Spleen (tissue), 11 donors: ENCODE results near the gene TMEM256. TPM values are rescaled to one million over a fixed set of nuclear protein-coding genes. Genes with fewer than 3 reads are reported as not detected.
A peak's percentile ranks its signal among the peaks of the same experiment; 100 is the strongest.

Experiments used
- DNase-seq: peaks from one replicate; pipeline ENCODE4 v3.0.0-alpha.2; 2020
- H3K27ac ChIP-seq, 8 donors: fragments of 200-600 bp; sonication (generic) in 7 of 8; 1 replicate in 4 of 8; 2 replicates in 4 of 8; pipeline versions ENCODE4 v1.5.0 to v1.8.0; 2016 to 2021; ENCODE audit warnings: inconsistent platforms in 4 of 8, mild to moderate bottlenecking in 4 of 8, moderate library complexity in 1 of 8
- H3K27me3 ChIP-seq, 7 donors: fragments of 200-600 bp; sonication (generic) in 6 of 7; replicated peaks in 1 of 7; 1 replicate in 4 of 7; 2 replicates in 3 of 7; pipeline versions ENCODE4 v1.5.0 to v1.8.0; 2016 to 2021; ENCODE audit warnings: inconsistent platforms in 3 of 7, mild to moderate bottlenecking in 1 of 7
- H3K36me3 ChIP-seq, 6 donors: fragments of 200-600 bp; sonication (generic) in 5 of 6; 1 replicate in 4 of 6; 2 replicates in 2 of 6; pipeline versions ENCODE4 v1.5.0 to v1.8.0; 2016 to 2021; ENCODE audit warnings: inconsistent platforms in 2 of 6
- H3K4me1 ChIP-seq, 6 donors: fragments of 200-600 bp; sonication (generic) in 5 of 6; 1 replicate in 3 of 6; 2 replicates in 3 of 6; pipeline versions ENCODE4 v1.5.0 to v1.8.0; 2016 to 2021; ENCODE audit warnings: inconsistent platforms in 3 of 6
- H3K4me3 ChIP-seq, 8 donors: fragments of 200-600 bp; sonication (generic) in 7 of 8; 1 replicate in 4 of 8; 2 replicates in 4 of 8; pipeline versions ENCODE4 v1.5.0 to v1.8.0; 2016 to 2021; ENCODE audit warnings: inconsistent platforms in 4 of 8, mild to moderate bottlenecking in 4 of 8, moderate library complexity in 2 of 8
- H3K9me3 ChIP-seq, 8 donors: fragments of 200-600 bp; sonication (generic) in 7 of 8; 1 replicate in 4 of 8; 2 replicates in 4 of 8; pipeline versions ENCODE4 v1.5.0 to v1.8.0; 2016 to 2021; ENCODE audit warnings: inconsistent platforms in 4 of 8
- POLR2A ChIP-seq, 3 donors: fragments of 450-650 bp; IDR thresholded peaks; one replicate each; pipeline ENCODE4 v1.5.1; 2017; ENCODE audit warnings: antibody characterized with exemption in 3 of 3, mild to moderate bottlenecking in 1 of 3
- POLR2AphosphoS5 ChIP-seq, 3 donors: sonication (generic); formaldehyde crosslinking; IDR thresholded peaks; one replicate each; pipeline ENCODE4 v1.5.1; 2017; ENCODE audit warnings: antibody characterized with exemption in 3 of 3
- WGBS, 5 donors: extraction: QIAGEN DNeasy Blood & Tissue Kit in 3 of 5; methylation state at CpG; one replicate each; pipeline versions ENCODE4 v1.1.5 to v1.1.7; 2013 to 2018; 5-methylcytosine and 5-hydroxymethylcytosine counted together
- intact Hi-C: fragments of 100-400 bp; cut with DNase I; formaldehyde crosslinking; loops from one replicate; pipeline ENCODE4 v1.15.0; 2023; ENCODE audit warnings: low total_unique reads
- polyA plus RNA-seq, 3 donors: library from polyadenylated mRNA; stranded (reverse); fragments of 200-250 nt; gene quantifications; one replicate each; pipeline ENCODE4 v1.2.1, GENCODE V29; 2013
- total RNA-seq, 7 donors: library from RNA; depleted of rRNA in 3 of 7; stranded (reverse); fragments of >200 nt in 3 of 7; fragmentation: NEBNext Ultra II Directional in 4 of 7; extraction: Animal tissue kit (Norgen Biotek cat#: 25700) in 4 of 7; gene quantifications; one replicate each; pipeline versions ENCODE4 v1.1.0 to v1.2.1, GENCODE V29; 2016 to 2021
- TF ChIP-seq, protein P1 (sequence below), 11 experiments: fragments of 200-600 bp in 7 of 11; fragments of 450-650 bp in 4 of 11; sonication (generic) in 4 of 11; IDR thresholded peaks in 8 of 11; conservative IDR thresholded peaks in 3 of 11; 1 replicate in 7 of 11; 2 replicates in 4 of 11; pipeline versions ENCODE4 v1.4.0 to v1.8.0; 2016 to 2021; ENCODE audit warnings: antibody characterized with exemption in 11 of 11, inconsistent platforms in 4 of 11, mild to moderate bottlenecking in 1 of 11
- donor health status: healthy with polysubstance abuse.
- donor health status: DM: no; HTN: no; CAD: no; lungs with moderate emphysema.
- donor health status: DM: no; HTN: no; CAD: no.
- donor health status: Bipolar disorder and iron deficiency.
- donor health status: healthy.
- donor health status: DM: no; HTN: no; CAD: no.
- donor health status: DM: yes; HTN: yes; CAD: no.

The TMEM256 gene
- total and polyA plus RNA-seq, 10 donors: 39.1 to 193 (median 54.3) TPM

DNA sequence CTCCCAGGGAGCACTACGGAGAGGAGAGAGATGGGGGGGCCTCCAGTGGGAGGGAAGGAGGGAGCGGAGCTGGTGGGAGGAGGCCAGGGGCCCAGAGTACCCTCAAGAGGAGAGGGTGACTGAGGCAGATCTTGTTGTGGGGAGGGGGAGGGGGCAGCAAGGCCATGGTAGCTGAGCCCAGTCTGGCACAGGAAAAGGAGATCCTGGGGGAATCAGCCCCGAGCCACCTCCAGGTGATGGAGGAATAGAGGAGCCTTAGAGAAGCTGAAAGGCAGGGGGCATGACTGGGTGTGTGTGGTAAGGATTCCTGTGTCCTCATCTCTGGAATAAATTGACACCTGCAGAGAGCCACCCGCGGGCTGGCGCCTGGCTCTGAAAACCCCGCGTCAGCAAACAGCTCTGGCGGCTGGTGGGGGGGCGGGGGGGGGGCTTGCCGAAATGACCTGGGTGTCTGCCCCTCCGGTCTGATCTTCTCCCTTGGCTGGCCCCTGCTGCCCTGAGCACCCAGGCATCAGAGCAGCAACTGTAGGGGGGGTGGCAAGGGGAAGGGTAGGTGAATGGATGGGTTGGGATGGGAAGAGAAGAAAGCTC, 2.4 kb upstream of the TMEM256 start:
- H3K36me3 ChIP-seq: no peaks in the 10 kb centered on the region
- intact Hi-C loops: no loop called here
- H3K27me3 ChIP-seq: peaks cover 0 to 30% (median 7%) of the 10 kb centered on the region in 7 donors
- no peak for DNase-seq
- H3K4me3 ChIP-seq: no peak overlapping the region
- H3K9me3 ChIP-seq: no peaks in the 10 kb centered on the region
- TF ChIP-seq, protein P1, sequence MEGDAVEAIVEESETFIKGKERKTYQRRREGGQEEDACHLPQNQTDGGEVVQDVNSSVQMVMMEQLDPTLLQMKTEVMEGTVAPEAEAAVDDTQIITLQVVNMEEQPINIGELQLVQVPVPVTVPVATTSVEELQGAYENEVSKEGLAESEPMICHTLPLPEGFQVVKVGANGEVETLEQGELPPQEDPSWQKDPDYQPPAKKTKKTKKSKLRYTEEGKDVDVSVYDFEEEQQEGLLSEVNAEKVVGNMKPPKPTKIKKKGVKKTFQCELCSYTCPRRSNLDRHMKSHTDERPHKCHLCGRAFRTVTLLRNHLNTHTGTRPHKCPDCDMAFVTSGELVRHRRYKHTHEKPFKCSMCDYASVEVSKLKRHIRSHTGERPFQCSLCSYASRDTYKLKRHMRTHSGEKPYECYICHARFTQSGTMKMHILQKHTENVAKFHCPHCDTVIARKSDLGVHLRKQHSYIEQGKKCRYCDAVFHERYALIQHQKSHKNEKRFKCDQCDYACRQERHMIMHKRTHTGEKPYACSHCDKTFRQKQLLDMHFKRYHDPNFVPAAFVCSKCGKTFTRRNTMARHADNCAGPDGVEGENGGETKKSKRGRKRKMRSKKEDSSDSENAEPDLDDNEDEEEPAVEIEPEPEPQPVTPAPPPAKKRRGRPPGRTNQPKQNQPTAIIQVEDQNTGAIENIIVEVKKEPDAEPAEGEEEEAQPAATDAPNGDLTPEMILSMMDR (IDR thresholded peaks at IDR 0.05 in 8 of 11, conservative IDR thresholded peaks at IDR 0.05 in 3 of 11): no peak
- TF ChIP-seq POLR2AphosphoS5 (IDR thresholded peaks at IDR 0.05): no peak
- no peak for TF ChIP-seq POLR2A (IDR thresholded peaks at IDR 0.05)
- 67 to 77% (median 72%) methylated on average over 12 of the region's 12 CpGs for WGBS, 5 donors
- peaks cover 8 to 43% (median 26%) of the 10 kb centered on the region in 6 donors for H3K4me1 ChIP-seq
- H3K27ac ChIP-seq: no peak overlapping the region

GRCh38 chr17:7405350-7406234, 1.7 kb upstream of the TMEM256 start:
- no peaks in the 10 kb centered on the region for H3K9me3 ChIP-seq
- intact Hi-C loops: no loop called here
- peak overlapping the region in 7 of 8 donors; percentile 72 to 91 (median 86) for H3K27ac ChIP-seq
- DNase-seq: no peak
- TF ChIP-seq POLR2A (IDR thresholded peaks at IDR 0.05) (no peak), POLR2AphosphoS5 (IDR thresholded peaks at IDR 0.05) (no peak)
- TF ChIP-seq, protein P1 (IDR thresholded peaks at IDR 0.05 in 8 of 11, conservative IDR thresholded peaks at IDR 0.05 in 3 of 11): no peak
- H3K4me3 ChIP-seq: peak overlapping the region; percentile 46 to 90 (median 64)
- peaks cover 0 to 30% (median 7%) of the 10 kb centered on the region in 7 donors for H3K27me3 ChIP-seq
- H3K4me1 ChIP-seq: peaks cover 8 to 43% (median 26%) of the 10 kb centered on the region in 6 donors
- H3K36me3 ChIP-seq: no peaks in the 10 kb centered on the region
- WGBS, 5 donors: 20 to 32% (median 21%) methylated on average over 23 to 38 of the region's 38 CpGs

DNA sequence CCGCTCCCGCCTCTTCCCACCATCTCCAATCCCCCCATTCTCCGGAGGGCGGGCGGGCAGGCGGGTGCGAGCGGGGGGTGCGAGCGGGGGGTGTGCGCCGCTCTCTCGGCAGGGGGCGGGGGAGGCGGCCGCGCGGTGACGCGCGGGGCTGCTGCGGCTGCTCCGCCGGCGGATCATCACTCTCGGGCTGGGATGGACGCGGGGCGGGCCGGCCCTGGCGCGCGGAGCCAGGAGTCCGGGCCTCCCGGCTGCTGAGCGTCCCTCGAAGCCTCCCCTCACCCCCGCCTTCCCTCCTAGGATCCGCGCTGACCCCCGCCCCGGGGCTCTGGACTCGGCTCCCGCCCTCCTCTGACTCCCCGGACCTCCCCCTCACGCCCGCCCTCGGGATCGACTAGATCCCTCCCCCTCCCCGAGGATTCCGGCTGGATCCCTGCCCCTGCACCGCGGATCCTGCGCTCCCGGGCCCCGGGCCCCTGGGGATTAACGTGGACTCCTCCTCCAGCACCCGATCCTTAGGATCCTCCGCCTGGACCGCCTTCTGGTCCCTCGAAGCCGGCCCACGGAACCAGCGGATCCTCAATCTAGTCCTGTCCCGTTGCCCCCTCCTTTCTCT, 946 bp upstream of the TMEM256 start:
- peak; percentile 27 to 73 (median 58) for TF ChIP-seq POLR2AphosphoS5 (IDR thresholded peaks at IDR 0.05)
- TF ChIP-seq POLR2A (IDR thresholded peaks at IDR 0.05): no peak
- TF ChIP-seq, protein P1 (IDR thresholded peaks at IDR 0.05 in 8 of 11, conservative IDR thresholded peaks at IDR 0.05 in 3 of 11): peak in 3 of 11 experiments; percentile 27 to 30 (median 28)
- H3K4me3 ChIP-seq: peak overlapping the region; percentile 46 to 90 (median 64)
- H3K27me3 ChIP-seq: peaks cover 0 to 30% (median 7%) of the 10 kb centered on the region in 7 donors
- H3K9me3 ChIP-seq: no peaks in the 10 kb centered on the region
- no peaks in the 10 kb centered on the region for H3K36me3 ChIP-seq
- WGBS, 5 donors: 1% methylated on average over 37 to 65 of the region's 65 CpGs
- H3K27ac ChIP-seq: peak overlapping the region; percentile 60 to 91 (median 83)
- peaks cover 8 to 43% (median 26%) of the 10 kb centered on the region in 6 donors for H3K4me1 ChIP-seq
- DNase-seq: peak; percentile 92
- intact Hi-C loops: no loop called here
